ENCODE measurements around the gene MICU1. TPM values are rescaled to one million over a fixed set of nuclear protein-coding genes. Genes with fewer than 3 reads are reported as not detected.
"Not testable (repeated sequence)": the region's sequence is repeated elsewhere in the genome, so short reads cannot be mapped to it uniquely, and the experiment has no call there.

The MICU1 gene
- total RNA-seq, 1 donor from 2014 or later: 65.2 TPM

DNA sequence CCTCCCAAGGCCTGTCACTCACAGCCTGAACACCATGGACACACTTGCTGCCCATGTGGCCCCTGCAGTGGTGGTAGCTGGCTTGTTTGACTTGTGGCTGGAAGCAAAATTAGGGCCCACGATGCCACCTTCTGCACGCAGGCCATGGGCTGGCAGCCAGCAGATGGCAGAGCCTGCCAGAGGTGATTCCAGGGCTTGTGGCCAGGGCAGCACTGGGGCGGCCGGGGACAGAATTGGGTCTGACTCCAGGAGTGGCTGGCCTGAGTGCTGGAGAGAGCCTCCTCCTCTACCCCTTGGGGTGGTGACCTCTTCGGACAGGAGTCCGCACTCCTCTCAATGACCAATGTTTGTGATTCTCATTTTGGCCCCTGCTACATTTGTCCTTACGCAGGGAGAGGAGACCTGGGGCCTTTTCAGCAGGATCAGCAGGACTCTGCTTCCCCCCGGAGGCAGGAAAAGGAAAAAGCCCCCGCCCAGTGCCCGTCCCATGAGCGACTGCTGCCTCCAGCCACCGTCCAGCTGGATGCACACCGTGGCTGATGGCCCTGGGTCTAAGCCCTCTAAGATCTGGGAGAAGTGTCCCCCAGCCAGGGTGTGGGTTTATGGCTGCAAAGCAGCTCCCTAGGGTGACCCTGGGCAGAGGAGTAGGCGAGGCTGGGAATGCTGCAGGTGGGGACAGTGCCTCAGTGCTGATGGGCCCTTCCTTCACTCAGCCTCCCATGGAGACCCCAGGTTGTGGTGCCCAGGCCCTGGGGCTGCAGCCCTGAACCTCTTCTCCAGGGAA, 297.6 kb downstream of the MICU1 start:
- DNase-seq (ENCODE audit: low read depth): peak; percentile 56

DNA sequence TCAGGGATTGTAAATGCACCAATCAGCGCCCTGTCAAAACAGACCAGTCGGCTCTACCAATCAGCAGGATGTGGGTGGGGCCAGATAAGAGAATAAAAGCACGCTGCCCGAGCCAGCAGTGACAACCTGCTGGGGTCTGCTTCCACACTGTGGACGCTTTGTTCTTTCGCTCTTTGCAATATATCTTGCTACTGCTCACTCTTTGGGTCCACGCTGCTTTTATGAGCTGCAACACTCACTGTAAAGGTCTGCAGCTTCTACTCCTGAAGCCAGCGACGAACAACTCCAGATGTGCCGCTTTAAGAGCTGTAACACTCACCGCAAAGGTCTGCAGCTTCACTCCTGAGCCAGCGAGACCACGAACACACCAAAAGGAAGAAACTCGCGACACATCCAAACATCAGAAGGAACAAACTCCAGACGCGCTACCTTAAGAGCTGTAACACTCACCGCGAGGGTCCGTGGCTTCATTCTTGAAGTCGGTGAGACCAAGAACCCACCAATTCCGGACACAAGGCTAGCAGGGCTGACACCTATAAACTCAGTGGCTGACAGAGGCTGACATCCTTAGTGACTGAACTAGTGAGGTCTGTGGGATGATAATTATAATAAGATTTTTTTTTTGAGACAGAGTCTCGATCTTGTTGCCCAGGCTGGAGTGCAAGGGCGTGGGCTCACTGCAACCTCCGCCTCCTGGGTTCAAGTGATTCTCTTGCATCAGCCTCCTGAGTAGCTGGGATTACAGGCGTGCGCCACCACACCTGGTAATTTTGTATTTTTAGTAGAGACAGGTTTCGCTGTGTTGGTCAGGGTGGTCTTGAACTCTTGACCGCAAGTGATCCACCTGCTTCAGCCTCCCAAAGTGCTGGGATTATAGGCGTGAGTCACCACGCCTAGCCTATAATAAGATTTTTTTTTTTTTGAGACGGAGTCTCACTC, 298.9 kb downstream of the MICU1 start:
- DNase-seq (ENCODE audit: low read depth): not testable (repeated sequence)

DNA sequence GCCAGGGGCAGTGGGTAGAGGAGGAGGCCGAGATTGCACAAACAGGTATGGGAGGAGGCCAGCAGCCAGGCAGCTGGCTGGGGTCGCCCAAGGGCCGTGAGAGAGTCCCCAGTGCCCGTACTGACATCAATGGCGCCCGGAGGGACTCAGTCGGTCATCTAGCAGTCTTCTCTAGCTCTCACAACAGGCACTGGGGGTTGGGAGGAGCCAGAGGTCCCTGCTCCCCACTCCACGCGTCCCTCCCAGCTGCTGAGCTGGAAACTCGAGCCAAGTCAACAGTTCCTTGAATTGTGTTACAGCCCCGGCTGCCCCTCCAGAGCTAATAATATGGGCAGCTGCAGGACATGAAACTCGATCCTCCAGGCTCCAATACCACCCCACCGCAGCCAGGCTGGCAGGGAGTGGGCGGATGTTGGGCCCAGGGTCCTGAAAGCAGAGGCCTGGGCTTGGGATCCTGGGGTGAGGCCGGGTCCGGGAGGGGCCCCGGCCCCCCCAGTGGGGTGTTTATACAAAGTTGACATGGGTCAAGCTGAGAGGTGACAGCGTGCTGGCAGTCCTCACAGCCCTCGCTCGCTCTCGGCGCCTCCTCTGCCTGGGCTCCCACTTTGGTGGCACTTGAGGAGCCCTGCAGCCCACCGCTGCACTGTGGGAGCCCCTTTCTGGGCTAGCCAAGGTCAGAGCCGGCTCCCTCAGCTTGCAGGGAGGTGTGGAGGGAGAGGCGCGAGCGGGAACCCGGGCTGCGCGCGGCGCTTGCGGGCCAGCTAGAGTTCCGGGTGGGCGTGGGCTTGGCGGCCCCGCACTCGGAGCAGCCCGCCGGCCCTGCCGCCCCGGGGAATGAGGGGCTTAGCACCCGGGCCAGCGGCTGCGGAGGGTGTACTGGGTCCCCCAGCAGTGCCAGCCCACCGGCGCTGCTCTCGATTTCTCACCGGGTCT, 300.4 kb downstream of the MICU1 start:
- DNase-seq (ENCODE audit: low read depth): peak; percentile 33

DNA sequence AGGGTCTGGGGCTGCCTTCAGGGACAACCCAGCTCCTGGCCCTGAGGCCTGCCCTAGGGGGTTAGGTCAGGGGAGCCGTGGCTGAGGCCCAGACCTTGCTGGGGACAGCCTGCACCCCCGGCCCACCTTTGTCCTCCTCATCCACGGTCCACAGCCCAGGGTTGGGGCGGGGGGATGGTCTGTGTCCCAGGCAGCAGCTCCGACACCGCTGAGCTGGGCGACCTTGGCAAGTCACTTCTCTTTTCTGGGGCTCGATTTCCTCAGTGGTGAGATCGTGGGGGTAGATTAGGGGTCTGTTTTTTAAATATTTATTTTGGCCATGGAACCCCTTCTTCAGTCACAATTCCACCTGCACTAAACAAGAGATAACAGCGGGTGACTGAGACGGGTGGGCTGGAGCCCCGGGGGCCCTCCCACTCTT, 302.1 kb downstream of the MICU1 start:
- no peak for DNase-seq (ENCODE audit: low read depth)

DNA sequence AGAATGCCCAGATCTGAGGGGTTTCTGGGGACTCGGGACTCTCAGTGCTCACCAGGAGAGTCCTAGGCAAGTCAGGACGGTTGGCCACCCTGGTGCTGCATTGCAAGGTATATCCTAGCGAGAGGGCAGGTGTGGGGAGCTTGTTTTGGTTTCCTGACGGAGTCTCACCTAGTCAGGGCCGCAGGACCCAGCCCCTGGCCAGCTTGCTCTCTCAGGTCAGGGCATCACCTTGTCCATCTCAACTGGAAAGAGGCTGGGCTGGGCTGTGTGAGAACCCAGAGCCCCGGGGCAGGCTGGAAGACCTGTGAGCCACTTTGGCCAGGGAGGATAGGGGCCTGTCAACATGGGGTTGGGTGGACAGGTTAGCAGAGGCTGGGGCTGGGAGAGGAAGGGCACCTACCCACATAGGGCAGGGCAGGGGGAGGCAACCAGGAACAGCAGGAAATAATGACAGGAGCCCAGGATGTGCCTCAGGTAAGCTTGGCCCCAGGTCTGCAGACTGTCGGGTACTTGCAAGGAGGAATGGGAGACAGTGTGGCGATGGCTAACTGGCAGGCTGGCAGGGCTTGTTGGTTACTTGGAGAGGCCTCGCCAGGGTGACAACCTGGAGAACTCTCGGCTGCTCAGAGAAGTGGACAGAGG, 302.6 kb downstream of the MICU1 start:
- no peak for DNase-seq (ENCODE audit: low read depth)

DNA sequence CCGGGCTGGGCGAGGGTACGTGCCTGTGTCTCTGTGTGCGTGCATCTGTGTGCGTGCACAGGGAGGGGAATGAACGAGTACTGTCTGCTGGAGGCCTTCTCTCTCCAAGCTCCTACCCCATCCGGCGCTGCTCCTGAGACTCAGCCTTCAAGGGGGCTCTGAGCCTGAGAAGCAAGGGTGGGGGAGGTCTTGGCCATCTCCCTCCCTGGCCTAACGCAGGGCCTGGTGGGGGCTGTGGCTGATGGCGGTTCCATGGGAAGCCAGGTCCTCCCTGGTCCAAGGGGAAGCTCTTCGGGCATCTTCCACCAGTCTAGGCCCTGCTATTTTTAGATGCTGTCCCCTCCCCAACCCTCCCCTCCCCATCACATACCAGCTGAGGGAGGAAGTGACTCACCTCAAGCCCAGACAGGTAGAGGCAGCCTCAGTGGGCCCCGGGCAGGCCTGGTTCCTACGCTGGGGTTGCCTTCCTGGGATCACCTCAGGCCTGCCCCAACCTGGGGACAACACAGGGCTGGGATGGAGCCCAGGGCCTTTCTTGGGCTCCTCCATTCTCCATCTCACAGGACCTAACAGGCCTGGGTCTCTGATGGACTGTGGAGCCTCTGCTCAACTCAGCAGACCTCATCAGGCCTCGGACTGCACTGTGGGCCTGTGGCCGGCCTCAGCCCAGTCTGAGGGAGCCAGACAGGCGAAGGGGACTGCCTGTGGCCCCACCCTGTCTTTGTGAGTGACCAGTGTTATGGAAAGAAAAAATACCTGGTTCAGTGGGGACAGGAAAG, 303.4 kb downstream of the MICU1 start:
- no peak for DNase-seq (ENCODE audit: low read depth)

DNA sequence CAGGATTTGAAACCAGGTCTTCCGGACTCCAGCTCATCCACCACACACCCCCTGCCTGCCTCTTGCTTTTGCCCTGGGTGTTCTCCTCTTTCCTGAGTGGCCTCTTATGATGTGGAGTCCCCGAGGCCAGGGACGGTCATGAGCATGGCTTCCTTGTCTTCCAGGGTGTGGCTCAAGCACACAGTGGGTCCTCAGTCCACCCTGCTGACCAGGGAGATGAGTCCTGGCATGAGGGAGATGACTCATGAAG, 303.9 kb downstream of the MICU1 start:
- DNase-seq (ENCODE audit: low read depth): no peak

DNA sequence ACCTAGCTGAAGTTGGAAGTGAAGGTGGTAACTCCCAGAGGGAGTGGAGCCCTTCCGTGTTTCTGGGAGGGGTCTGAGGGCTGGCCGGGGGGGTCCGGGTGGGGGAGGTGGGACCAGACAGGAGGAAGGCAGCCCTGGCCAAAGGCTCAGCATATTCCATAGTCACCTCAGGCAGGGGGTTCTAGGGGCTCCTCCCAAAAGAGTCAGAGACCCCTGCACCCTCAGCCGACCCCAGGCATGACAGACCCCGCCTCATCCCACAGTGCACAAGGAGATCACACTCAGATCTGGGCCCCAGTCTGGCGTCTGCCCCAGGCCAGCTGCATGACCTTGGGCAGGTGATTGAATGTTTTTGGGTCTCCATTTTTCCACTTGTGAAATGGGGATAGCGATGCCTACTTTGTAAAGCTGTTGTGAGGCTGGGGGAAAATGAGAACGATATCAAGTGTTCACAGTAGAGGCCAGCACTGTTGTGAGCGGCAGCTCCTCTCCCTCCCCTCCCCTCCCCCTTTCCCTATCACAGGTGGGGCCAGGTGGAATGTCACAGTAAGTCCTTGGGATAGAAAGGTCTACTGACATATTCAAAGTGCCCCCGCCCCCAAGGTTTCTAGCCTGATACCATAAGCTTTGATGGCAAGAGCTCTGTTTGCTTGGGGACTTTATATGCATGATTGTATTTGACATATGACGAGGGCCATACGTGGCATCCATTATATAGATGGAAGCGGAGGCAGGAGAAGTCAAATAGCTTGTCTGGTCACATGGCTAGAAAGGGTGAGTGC, 304.4 kb downstream of the MICU1 start:
- no peak for DNase-seq (ENCODE audit: low read depth)

DNA sequence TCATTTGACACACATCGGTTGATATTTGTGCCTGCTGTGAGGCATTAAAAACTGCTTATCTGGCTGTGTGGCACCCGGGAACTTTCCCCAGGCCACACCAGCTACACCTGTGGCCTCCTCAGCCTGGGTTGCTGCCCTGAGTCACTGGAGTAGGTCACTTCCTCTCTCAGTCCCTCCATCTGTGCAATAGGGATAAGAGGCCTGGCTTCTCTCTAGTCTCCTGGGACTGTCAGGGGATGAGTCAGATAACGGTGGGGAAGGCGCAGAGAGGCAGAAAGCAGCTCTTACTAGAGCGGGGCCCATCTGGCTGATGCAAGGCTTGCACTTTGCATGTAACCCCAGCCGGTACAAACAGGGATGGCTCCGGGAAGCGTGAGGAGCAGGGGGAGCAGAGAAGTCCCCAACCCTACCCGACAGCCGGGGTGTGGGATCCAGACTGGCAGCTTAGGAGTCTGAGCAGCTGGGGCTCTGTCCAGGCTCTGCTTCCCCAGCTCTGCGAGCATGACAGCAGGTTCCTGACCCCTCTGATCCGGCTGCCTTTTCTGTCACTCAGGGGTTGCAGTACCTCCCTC, 305.1 kb downstream of the MICU1 start:
- peak; percentile 90 for DNase-seq (ENCODE audit: low read depth)

DNA sequence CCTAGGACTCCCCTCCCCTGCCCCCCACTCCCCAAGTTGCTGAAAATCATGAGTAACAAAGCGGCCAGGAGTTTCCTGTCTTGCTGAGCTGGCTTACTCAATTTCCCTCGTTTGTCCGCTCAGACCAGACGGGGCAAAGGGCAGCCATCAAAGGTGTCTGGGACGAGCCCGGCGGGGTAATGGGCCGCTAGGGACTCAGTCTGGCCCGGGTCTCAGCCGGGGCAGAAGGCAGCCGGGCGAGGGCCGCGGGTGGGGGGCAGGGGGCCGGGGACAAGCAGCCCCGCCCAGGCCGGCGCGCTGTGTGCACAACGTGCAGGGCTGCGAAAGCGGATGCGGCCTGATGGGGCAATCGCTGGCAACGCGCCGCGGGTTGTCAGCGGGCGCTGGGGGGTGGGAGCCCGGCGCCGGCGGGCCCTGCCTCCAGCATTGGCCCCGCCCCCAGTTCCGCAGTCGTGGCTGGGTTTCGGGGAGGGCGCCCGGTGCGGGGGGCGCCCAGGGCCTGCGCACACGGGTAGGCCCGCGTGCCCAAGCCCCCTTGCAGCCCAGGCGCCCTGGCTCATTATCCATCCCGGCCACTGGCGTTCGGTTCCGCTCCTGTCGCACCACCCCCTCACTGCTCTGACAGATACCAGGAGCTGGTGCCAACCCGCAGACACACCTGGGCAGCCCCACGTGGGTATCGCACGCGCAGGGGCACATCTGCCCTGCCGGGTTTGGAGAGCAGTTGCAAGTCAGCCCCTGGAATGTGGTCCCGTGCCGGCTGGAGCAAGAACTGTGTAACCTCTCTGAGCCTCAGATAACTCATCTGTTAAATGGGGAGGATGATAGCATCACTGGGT, 306.2 kb downstream of the MICU1 start:
- DNase-seq (ENCODE audit: low read depth): peak; percentile 77

DNA sequence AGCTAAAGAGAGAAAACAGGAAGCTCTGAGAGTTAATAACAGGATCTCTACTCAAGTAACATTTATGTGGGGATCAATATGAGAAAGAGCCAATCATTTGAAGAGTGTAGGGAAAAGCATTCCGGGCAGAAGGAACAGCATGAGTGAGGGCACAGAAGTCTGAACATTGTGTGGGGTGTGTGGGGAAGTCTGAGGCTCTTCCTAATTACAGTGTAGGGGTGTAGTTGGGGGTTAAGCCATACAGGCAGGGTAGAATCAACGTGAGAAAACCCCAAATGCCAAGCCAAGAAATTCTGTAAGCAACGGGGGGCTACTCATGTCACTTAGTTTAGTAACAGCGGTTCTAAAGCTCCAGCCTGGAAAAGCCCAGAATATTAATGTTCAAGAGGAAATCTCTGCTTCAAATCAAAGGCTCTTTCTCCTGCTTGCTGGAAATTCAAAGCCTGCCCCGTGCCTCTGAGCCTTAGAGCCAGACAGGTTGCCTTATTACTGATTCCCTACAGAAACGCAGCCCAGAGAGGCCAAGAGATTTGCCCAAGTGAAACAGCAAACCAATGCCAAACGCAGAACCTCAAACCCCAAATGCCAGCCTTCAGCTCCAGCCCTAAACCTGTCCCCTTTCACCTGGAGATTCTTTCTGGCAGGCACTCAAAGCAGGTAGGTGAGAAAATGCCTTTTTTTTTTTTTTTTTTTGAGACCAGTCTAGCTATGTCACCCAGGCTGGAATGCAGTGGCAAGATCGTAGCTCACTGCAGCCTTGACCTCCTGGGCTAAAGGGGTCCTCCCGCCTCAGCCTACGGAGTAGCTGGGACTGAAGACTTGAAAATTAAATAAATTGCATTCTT, 307.2 kb downstream of the MICU1 start:
- no peak for DNase-seq (ENCODE audit: low read depth)

Other genes starting within 250 kb of the MICU1 start
- 32.3 and 47.2 TPM in 2 replicates for gene MCU, start 66.1 kb upstream of the MICU1 start, total RNA-seq

All from renal cortical epithelial cell (primary cell).